ENCODE results near the gene UMAD1. TPM values are rescaled to one million over a fixed set of nuclear protein-coding genes. Genes with fewer than 3 reads are reported as not detected.

The UMAD1 gene
- total and polyA plus RNA-seq, 2 donors (not counting 3 experiments of a cell fraction or from before 2014, with no cell fraction given), result 5.6 to 6.6 TPM

GRCh38 chr7:7682861-7683260, 42.3 kb downstream of the UMAD1 start:
- POLR2A ChIA-PET, result no interaction called here
- Histone ChIP-seq H2AFZ (ENCODE audit: low read depth, low read length) (no peak overlapping the region), H3K4me1 (ENCODE audit: control insufficient read depth, extremely low read depth, insufficient read depth, low read length) (peaks cover 3% of the 10 kb centered on the region), H3K79me2 (ENCODE audit: control insufficient read depth, insufficient read depth, low read length) (no peaks in the 10 kb centered on the region), H4K20me1 (replicated peaks; ENCODE audit: control insufficient read depth, extremely low read depth, insufficient read depth, low read length) (no peaks in the 10 kb centered on the region), H3K36me3 (ENCODE audit: control insufficient read depth in 2 of 2, extremely low read depth in 1 of 2, insufficient read depth in 2 of 2, low read length in 2 of 2) (no peaks in the 10 kb centered on the region), H3K9me1 (replicated peaks; ENCODE audit: control insufficient read depth, extremely low read depth, insufficient read depth, low read length) (no peaks in the 10 kb centered on the region), H3K4me2 (ENCODE audit: insufficient read depth, low read length) (no peak overlapping the region), H3K27me3 (ENCODE audit: control insufficient read depth in 2 of 2, insufficient read depth in 2 of 2, low read length in 2 of 2) (no peaks in the 10 kb centered on the region), H3K27ac (ENCODE audit: insufficient read depth, low read depth, low read length) (no peak overlapping the region), H3K9me3 (replicated peaks; ENCODE audit: control insufficient read depth, insufficient read depth, low read length) (no peaks in the 10 kb centered on the region), H3K4me3 (replicated peaks in 1 of 3; ENCODE audit: insufficient read depth in 1 of 3, low read depth in 1 of 3, low read length in 3 of 3) (no peak overlapping the region), H3K9ac (replicated peaks; ENCODE audit: extremely low read depth, insufficient read depth, low read length) (no peak overlapping the region)
- dilution Hi-C loops (cut with MboI; ENCODE audit: extremely low pct_ligation_motif_present, low sequenced_read_pairs) (no loop called here), intact Hi-C loops (cut with micrococcal nuclease) (no loop called here)
- CTCF ChIA-PET, result interaction anchor here (2.3 to 3.2 kb wide), 5 partner anchors 12 to 535 kb away, joined by 20 to 153 read pairs (median 56); no protein-coding TSS in a partner anchor
- BruUV-seq (replicated peaks), result no TSS peak
- DNase-seq (ENCODE audit: low read depth, low spot score), result no peak
- no peak for FAIRE-seq
- TF ChIP-seq CTCF (IDR thresholded peaks at IDR 0.05; ENCODE audit: extremely low read depth in 1 of 2, insufficient read depth in 1 of 2, low read depth in 1 of 2, low read length in 2 of 2) (no peak), MYC (IDR thresholded peaks at IDR 0.05; ENCODE audit: low read depth, low read length) (no peak), EZH2 (IDR thresholded peaks at IDR 0.05; ENCODE audit: borderline replicate concordance, low read depth, low read length, severe bottlenecking) (no peak), FOS (IDR thresholded peaks at IDR 0.05; ENCODE audit: borderline replicate concordance, insufficient read depth, low read length) (no peak), POLR2A (IDR thresholded peaks at IDR 0.05; ENCODE audit: low read depth, low read length) (no peak), MAX (IDR thresholded peaks at IDR 0.05; ENCODE audit: insufficient read depth, insufficient read length) (no peak), GATA2 (IDR thresholded peaks at IDR 0.05; ENCODE audit: insufficient read depth, insufficient read length, low read depth, low read length) (no peak), POLR2AphosphoS5 (IDR thresholded peaks at IDR 0.05; ENCODE audit: insufficient read depth, low read depth, low read length) (no peak)
